Erythroblast (primary cell): ENCODE data around the gene GFOD1.

Experiments
- GATA1 ChIP-seq: IDR thresholded peaks from 2 replicates; pipeline ENCODE4 v1.6.1; 2011; ENCODE audit warnings: low read depth, mild to moderate bottlenecking, control low read depth, low read length, moderate library complexity
- POLR2A ChIP-seq: IDR thresholded peaks from 2 replicates; pipeline ENCODE4 v1.6.1; 2011; ENCODE audit warnings: mild to moderate bottlenecking, low read length

GRCh38 chr6:13490402-13490801, 3.0 kb upstream of the GFOD1 start:
- TF ChIP-seq POLR2A (no peak), GATA1 (no peak)
